Measurements from ENCODE around the gene CRYL1.

DNA sequence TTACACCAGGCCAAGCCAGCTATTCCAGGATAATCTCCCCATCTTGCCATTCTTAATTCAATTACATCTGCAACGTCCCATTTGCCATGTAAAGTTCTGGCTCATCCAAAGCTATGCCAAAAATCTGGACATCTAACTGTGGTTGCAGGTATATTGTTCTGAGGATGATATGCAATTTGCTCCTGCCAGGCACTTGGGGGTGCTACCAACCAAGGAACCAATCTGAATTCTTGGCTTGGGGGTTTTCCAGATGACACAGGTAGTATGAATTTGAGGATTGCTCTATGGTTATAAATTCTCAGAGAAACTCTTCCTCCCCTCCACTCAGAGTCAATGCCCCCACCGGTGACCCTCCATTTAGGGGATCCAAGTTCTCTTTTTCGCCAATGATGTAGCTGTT, 33.0 kb downstream of the CRYL1 start:
- peak in 1 of 4 experiments; percentile 20 for TF ChIP-seq CTCF (IDR thresholded peaks at IDR 0.05)
- no peak for TF ChIP-seq EP300 (IDR thresholded peaks at IDR 0.05)
- no peak for TF ChIP-seq POLR2AphosphoS5 (IDR thresholded peaks at IDR 0.05)

Measured in sigmoid colon (tissue), 4 donors.